HG03571 (cell line): Measurements from ENCODE around the gene UPF2.
"Not testable (repeated sequence)": the region's sequence is repeated elsewhere in the genome, so short reads cannot be mapped to it uniquely, and the experiment has no call there.

Source experiments
- ATAC-seq: cut with Tn5 transposase; IDR thresholded peaks from one replicate; pipeline ENCODE4 v1.9.1; 2021; ENCODE audit not compliant: unreplicated experiment

Gene UPF2

DNA sequence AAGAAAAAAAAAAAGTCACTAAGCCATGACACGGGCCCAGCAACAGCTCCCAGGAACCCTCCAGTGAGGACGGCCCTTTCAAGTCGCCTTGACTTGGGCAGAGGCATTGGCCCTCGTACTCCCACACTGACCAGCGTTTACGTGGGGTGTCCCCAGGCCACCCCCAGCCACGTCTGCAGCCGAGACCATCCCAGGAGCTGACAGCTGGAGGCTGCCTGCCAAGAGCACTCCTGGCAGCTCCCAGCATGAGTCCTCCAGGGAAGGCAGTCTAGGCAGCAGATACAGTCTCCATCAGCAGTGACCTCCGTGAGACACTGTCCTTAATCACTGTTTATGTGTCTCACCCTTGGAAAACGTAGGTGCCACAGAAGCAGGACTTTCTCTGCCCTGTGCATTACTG lies 133.0 kb downstream of the UPF2 start:
- ATAC-seq = no peak

DNA sequence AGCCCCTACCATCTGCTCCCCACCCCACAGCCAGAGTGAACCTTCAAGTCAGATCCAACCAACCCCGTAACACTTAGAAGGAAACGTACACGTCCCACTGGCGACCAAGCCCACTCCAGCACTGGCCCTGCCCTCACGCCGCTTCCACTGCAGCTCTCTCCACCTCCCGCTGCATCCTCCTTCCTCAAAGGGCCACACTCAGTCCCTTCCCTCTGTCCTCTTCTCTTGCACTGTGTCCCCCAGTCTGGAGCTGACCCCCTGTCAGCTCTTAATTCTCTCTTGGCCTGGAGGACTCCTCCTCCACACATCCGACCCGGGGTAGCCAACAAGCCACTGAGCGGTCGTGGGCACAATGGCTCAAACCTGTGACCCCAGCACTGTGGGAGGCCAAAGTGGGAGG lies 133.6 kb downstream of the UPF2 start:
- ATAC-seq = no peak

DNA sequence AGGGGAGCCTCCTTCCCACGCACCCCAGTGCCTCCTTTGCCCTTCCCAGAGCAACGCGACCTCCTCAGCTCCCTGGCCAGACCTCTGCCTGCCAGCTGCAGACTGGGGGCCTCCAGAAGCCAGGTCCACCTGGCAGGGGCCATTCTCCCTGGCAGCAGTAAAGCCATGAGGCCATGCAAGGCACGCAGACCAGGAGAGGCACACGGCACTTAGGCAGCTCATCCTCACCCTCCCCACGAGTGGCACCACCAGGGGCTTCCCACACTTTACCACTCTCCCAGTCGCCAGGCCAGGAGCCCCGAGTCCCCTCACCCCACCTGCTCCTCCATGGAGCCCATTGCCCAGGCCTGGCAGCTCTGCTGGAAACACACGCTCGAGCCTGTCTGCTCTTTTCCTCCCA lies 134.1 kb downstream of the UPF2 start:
- no peak for ATAC-seq

DNA sequence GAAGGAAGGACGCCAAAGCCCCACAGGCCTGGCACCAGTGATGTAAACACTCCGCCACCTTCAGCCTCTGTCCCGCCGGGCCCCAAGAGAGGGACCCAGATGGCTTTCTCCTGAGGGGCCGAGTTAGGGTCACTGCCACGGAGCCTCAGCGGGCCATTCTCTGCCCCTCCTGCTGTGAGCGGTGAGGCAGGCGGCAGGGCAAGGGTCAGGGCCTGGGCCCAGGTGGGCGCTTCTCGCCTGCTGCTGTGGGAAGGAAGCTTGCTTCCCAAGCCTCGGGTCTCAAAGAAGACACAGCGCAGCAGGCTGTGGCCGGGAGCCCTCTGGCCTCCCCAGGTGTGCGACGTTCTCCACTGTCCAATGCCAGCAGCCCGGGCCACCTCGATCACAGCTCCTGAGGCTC lies 134.7 kb downstream of the UPF2 start:
- no peak for ATAC-seq

DNA sequence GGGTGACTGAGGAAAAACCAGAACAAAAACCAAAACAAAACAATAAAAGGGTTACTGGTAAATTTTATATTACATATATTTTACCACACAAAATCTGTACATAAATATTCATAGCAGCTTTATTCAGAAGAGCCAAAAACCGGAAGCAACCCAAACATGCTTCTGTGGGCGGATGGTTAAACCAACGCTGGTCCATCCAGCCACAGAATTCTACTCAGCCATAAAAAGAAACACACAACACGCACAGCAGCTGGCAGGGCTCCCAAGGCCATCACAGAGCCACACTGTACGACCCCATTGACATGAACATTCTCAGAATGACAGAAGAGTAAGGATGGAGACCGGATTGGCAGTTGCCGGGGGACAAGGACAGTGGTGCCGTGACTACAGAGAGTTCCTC lies 135.9 kb downstream of the UPF2 start:
- no peak for ATAC-seq

DNA sequence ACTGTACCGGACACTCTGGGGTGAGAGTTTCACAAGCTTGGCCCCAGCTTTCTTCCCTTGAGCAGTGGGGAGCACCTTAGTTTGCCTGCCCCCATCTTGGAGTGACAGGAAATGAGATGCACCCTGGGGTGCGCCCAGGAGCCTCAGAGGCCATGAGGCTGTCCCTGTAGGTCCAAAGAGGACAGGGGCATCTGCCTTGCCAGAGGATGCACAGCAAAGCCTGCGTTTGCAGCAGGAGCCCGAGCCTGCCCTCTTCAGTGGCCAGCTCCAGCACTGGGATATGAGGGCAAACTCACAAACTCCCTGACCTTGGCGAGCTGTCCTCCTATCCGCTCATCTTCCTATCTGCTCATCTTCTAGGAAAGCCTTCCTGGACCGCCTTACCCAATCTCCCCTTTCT lies 140.0 kb downstream of the UPF2 start:
- ATAC-seq = no peak

DNA sequence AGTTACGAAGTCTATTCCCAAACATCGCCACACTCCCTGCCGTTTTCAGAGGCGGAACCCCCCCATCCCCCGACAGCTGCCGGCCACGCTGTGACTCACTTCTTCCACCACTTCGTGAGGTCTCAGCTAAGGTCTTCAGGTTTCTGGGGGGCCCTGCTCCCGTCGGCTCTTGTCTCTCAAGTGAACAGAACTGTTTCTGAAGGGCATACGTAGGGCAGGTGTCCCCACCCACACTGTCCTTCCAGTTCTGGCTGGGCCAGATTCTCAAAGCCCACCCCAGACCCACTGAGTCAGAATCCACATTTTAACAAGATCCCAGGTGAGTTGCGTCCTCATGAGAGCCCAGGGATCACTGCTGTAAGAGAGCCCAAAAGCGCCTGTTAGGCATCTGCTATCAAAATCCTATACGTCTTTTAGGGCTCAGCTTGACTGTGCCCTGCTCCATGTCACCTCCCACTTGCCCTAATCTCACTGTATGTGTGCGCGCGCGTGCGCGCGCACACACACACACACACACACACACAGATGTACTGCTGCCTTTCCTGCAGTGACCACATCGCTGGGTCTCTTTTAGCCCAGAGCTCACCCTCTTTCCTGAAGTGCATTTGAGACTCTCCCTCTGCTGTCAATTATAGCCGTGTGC lies 140.7 kb downstream of the UPF2 start:
- no peak for ATAC-seq

DNA sequence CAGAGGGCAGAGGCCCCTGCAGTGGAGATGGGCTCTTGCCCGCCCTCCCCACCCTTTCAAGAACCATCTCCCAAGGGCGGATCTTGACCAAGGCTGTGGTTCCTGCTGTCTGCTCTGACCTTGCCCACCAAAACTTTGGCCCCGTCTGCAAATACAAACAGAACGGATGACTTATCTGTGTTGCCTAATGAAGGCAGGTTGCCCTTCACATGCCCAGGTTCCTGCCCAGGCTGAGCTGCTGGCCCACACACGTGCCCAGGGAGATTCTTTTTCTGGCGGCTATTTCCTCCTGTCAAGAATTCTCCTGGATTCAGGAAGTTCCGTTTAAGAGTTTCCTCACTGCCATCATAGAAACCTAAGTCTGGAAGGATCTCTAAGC lies 141.2 kb downstream of the UPF2 start:
- no peak for ATAC-seq

DNA sequence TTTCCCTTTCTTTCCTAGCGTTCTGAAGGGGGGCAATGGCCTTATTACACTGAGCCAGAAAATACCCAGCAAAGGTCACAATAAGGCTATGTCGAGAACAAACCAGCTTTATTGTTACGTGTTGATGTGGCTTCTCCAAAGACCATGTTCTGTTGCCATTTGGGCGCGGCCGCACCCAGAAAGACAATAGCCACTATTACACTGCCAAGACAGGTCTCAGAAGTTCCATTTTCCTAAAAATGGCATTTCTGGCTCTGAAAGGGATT lies 141.6 kb downstream of the UPF2 start:
- ATAC-seq = no peak

DNA sequence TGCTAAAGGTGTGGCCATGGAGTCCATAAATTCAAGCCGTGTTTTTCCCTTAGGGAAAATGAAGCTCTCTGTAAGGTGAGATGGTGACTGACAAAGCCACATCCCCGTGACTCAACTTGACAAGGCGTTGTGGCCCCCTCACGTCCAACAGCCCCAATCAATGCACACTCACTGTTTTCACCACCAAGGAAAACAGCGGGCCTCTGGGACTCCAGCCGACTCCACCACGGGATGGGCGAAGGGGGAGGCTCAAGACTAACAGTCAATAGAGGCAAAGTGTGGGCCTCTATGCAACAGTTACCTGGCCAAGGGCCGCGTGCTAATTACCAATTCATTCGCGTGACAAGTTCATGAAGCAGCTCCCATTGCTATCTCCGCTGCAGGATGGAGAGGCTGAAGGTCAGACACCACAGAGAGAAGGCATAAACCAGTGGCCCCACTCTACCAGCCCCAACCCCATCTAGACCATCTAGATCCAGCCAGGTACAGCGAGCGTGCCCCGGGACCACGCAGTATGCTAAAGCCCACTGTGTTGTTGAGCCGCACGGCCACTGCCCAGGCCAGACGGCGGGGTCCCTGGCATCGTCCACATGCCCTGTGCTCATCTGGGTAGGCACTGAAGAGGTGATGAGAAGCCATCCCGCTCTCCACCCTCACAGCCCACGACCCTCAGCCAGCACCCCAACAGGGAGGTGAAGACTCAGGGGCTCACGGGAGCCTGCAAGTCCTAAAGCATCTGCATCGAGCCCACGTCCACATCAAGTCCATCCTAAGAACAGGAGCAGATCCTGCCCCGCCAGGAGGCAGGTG lies 143.3 kb downstream of the UPF2 start:
- ATAC-seq = no peak

DNA sequence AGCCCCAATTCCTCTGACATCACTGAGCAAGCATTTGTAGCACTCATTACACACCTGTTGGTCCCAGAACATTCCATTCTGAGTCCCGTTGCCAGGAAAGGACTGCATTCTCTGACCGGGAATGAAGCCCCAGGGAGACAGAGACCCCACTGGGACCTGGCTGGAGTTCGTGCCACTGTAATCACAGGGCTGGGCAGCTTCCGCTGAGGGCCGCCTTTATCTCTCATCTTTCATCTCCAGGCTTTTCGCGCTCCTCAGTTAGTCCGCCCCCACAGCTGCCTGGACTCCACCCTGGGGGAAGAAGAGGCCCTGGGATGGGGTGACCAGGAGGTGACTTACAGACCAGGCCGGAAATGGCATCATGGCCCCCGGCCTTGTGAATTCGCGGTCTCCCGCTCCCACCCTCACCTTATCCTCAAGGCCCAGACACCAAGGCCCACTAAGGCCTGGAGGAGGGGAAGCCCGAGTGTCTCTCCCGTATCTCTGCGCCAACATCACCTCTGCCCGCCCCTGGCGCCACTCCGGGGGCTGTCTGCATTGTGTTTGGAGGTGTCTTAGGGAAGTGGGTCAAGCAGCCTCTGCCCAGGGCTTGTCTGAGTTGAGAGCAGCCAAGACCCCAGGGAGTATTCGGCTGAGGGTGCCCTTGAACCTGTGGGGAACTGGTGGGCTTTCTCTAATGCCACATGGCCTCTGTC lies 144.1 kb downstream of the UPF2 start:
- ATAC-seq = no peak

DNA sequence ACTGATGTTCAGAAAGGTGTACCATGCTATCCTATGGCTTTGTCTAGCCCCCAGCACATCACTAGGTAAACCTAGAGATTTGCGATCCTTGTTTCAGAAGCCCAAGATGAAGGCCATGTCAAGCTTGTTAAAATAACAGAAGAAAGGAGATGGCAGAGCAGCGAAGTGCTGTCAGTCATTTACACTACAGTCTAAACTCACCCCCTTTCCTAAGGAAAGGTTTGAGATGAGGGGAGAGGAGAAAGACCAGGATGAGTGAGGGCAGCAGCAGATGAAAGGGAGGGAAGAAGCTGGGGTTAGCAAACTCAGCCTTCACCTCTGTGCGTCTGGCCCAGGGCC lies 144.6 kb downstream of the UPF2 start:
- no peak for ATAC-seq

DNA sequence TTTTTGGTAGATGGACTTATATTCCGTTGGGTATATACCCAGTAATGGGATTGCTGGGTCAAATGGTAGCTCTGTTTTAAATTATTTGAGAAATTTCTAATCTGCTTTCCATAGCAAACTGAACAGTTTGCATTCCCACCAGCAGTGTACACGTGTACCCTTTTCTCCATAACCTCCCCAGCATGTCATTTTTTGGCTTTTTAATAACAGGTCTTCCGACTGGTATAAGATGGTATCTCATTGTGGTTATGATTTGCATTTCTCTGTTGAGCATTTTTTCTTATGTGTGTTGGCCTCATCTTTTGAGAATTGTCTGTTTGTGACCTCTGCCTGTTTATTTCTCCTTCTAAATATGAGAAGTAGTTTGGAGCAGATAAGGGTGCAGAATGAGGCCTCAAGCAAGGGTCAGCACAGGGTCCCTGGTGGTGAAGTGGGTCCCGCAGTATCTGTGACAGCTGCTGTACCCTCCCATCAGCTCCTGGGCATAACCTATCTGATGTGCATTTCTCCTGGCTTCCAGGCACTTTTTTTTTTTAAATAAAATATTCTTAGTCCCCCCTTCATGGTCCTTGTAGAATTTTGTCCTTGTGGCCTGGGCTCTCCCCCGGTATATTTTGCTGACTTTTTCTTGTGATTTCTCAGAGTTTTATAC lies 145.9 kb downstream of the UPF2 start:
- ATAC-seq = no peak

DNA sequence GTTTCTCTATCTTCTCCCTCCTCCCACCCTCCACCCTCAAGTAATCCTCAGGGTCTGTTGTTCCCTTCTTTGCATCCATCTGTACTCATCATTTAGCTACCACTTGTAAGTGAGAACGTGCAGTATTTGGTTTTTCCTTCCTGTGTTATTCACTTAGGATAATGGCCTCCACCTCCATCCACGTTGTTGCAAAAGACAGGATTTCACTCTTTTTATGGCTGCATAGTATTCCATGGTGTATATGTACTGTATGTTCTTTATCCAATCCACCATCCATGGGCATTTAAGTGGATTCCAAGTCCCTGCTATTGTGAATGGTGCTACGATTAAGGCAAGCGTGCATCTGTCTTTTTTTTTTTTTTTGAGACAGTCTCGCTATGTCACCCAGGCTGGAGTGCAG lies 147.0 kb downstream of the UPF2 start:
- no peak for ATAC-seq

DNA sequence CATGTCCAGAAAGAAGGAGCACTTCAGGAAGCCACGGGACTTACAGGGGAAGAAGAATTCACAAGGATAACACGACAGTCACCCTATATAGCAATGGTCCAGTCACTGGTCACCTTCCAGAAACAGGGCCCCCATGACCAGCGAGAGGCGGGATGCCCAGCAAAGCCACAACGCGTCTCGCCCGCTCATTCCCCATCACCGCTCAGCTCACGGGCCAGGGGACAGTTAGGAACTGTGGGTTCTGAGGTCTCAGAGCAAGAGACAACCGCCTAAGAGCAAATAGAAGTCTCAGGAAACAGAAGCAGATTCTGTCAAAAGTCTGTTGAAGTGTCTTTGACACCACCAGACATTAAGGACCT lies 147.5 kb downstream of the UPF2 start:
- no peak for ATAC-seq

DNA sequence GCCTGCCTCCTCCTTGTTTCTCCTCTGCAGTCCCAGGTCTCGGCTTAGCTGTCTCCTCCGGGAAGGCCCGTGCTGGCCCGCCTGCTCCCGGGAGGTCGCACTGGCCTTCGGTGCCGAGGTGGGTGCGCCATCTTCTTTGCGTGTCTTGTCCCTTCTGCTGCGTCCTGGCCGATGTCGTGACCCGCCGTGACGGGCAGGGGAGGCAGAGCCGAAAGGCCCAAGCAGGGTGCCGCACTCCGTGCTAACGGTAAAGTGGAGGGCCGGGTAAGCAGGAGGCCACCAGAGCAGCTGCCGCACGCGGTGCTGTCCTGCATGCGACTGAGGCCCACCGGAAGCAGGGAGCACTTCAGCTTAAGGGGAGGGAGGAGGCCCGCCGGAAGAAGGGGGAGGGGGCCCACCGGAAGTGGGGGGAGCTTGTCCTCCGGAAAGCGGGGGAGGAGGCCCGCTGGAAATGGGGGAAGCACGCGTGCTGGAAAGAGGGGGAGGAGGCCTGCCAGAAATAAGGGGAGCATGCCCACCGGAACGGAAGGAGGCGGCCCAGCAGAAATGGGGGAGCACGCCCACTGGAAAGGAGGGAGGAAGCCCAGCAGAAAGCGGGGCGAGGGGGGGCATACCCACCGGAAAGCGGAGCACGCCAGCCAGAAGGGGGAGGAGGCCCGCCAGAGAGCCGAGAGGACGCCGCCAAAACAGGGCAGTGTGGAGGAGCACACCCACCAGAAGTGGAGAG lies 148.1 kb downstream of the UPF2 start:
- no peak for ATAC-seq

DNA sequence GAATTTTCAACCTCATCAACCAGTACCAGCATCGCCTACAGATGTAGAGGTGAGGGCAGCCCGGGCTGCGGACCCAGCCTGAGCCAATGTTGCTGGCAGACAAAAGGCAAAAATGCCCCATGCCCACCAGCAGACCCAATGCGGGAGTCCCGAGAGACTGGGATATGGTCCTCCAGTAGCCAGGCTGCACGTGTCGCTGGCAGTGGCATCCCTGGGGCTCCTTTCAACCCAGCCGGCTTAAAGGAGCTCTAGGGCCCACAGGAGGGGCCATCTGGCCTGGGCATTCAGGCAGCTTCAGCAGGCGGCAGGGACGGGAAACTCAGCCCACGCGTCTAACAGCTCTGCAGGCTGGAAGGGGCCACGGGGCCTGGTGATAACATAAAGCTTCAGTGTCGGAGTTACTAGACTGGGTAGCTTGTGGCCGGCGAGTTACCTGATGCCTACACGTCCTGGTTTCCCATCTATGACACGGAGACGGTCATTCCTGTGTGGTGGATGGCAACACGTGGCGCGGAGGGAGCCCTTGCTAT lies 148.8 kb downstream of the UPF2 start:
- ATAC-seq = no peak

DNA sequence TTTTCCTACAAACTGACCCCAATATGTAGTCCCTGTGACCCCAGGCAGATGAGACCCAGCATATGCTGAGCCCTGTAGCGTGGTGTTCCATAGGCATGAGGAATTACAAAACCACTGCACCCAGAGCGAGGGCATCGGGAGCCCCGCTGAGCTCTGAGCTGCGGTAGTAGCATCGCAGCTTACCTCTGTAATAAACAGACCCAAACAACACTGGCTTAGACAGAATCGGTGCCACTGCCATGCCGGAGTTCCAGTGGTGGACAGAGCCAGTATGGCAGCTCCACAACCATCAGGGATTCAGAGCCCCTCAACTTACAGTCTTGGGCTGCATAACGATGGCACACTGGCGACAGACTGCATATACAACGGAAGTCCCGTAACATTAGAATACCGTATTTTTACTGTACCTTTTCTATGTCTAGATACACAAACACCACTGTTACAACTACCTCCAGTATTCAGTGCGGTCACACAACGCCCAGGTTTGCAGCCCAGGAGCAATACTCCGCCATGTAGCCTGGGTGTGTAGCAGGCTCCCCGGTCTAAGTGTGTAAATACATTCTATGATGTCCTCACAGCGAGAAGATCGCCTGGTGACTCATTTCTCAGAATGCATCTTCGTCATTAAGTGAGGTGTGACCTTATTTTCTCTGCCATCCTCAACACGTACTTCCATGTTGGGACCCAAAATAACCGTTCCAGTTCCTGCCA lies 150.7 kb downstream of the UPF2 start:
- no peak for ATAC-seq

DNA sequence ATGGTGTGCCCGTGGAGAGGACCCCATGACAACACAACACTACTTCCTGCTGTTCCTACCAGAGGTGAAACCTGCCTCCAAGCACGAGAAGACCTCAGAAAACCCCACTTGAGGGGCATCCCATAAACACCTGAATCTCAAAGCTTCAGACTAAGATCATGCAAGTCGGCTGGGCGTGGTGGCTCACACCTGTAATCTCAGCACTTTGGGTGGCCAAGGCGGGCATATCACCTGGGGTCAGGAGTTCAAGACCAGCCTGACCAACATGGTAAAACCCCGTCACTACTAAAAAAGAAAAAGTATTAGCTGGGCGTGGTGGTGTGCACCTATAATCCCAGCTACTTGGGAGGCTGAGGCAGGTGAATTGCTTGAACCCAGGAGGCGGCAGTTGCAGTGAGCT lies 153.3 kb downstream of the UPF2 start:
- not testable (repeated sequence) for ATAC-seq

DNA sequence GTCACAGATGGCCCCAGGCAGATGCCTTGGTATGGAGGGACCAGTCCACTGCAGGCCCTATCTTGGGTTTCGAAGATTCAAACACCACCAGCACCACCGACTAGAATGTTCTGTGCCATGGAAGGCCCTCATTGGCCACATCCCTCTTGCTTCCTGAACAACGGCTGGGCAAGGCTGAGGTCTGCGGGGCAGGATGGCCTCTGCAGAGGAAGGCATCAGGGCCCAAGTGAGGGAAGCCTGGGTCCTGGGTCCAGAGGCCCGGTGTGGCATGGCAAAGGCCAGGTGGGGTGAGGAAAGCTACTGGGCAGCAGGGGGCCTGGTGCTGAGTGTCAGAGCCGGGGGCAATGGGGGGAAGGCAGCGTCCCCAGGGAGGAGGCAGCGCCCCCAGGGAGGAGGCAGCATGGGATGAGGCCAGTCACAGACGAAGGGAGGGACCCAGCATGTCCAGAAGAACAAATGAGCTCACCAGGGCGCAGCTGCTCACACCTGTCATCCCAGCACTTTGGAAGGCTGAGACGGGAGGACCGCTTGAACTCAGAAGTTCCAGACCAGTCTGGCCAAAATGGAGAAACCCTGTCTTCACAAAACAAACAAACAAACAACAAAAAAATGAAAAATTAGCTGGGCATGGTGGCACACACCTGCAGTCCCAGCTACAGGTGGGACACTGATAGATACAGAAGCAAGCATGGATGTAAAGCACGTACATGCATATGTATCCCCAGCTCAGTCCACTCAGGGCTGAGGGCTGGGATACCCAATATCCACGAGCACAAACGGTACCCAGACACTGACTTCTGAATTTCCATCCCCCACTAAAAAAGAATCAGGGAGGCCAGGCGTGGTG lies 155.0 kb downstream of the UPF2 start:
- ATAC-seq = peak; percentile 11
